HEK293 (cell line): ENCODE measurements around the gene TWIST2.

Experiments
- CTCF ChIA-PET: fragments of 350-600 bp; formaldehyde crosslinking; extraction: SDS; loops from one replicate; lab custom pipeline; 2021; ENCODE audit warnings: antibody characterized with exemption; lab: Yijun Ruan, JAX
- POLR2A ChIA-PET: fragments of 300-600 bp; formaldehyde crosslinking; extraction: SDS; loops from one replicate; lab custom pipeline; 2020; ENCODE audit warnings: antibody characterized with exemption, inconsistent platforms; lab: Yijun Ruan, JAX
- H3K27ac ChIP-seq: fragments of 200-500 bp; sonication (Bioruptor generic); 2 replicates; pipeline ENCODE4 v1.5.1; 2014; ENCODE audit warnings: low read depth, low read length, control low read depth, inconsistent platforms; ENCODE audit errors: extremely low read depth
- H3K36me3 ChIP-seq, 2 experiments: fragments of 200-500 bp in 1 of 2; sonication (Bioruptor generic) in 1 of 2; 1 replicate in 1 of 2; 2 replicates in 1 of 2; pipeline ENCODE4 v1.5.1; 2014 to 2017; ENCODE audit warnings: inconsistent platforms in 2 of 2, low read length in 2 of 2; ENCODE audit not compliant: control insufficient read depth in 2 of 2, insufficient read depth in 1 of 2
- H3K4me1 ChIP-seq: fragments of 200-500 bp; sonication (Bioruptor generic); 2 replicates; pipeline ENCODE4 v1.5.1; 2014; ENCODE audit warnings: mild to moderate bottlenecking, low read length, inconsistent platforms; ENCODE audit not compliant: control insufficient read depth, insufficient read depth
- H3K4me3 ChIP-seq: 2 replicates; pipeline ENCODE4 v1.5.1; 2011; ENCODE audit warnings: low read depth, mild to moderate bottlenecking, control low read depth, low read length, moderate library complexity
- H3K9me3 ChIP-seq: fragments of 200-500 bp; sonication (Bioruptor generic); 2 replicates; pipeline ENCODE4 v1.5.1; 2014; ENCODE audit warnings: low read depth, low read length, inconsistent platforms; ENCODE audit not compliant: control insufficient read depth, insufficient read depth
- ATF2 ChIP-seq: fragments of 450-650 bp; formaldehyde crosslinking; IDR thresholded peaks from 2 replicates; pipeline ENCODE4 v1.5.1; 2016; ENCODE audit warnings: missing biosample characterization, missing genetic modification characterization, low read depth
- BCL11B ChIP-seq: fragments of 450-650 bp; formaldehyde crosslinking; IDR thresholded peaks from 2 replicates; pipeline ENCODE4 v1.5.1; 2016; ENCODE audit warnings: low read depth, missing biosample characterization, missing genetic modification characterization
- EGR2 ChIP-seq: fragments of 450-650 bp; formaldehyde crosslinking; IDR thresholded peaks from 2 replicates; pipeline ENCODE4 v1.5.1; 2016; ENCODE audit warnings: low read depth, missing biosample characterization, missing genetic modification characterization
- HIC1 ChIP-seq: fragments of 450-650 bp; formaldehyde crosslinking; IDR thresholded peaks from 2 replicates; pipeline ENCODE4 v1.5.1; 2016; ENCODE audit warnings: missing biosample characterization, missing genetic modification characterization
- HOXC10 ChIP-seq: sonication (generic); formaldehyde crosslinking; IDR thresholded peaks from 2 replicates; pipeline ENCODE4 v1.8.1; 2023; ENCODE audit warnings: mild to moderate bottlenecking, missing genetic modification reagents
- MZF1 ChIP-seq: fragments of 450-650 bp; formaldehyde crosslinking; IDR thresholded peaks from 2 replicates; pipeline ENCODE4 v1.5.1; 2017; ENCODE audit warnings: missing biosample characterization, missing genetic modification characterization, borderline replicate concordance
- ZBTB8A ChIP-seq: fragments of 450-650 bp; formaldehyde crosslinking; IDR thresholded peaks from 2 replicates; pipeline ENCODE4 v1.5.1; 2016; ENCODE audit warnings: missing biosample characterization, missing genetic modification characterization
- ZEB2 ChIP-seq: fragments of 450-650 bp; formaldehyde crosslinking; IDR thresholded peaks from 2 replicates; pipeline ENCODE4 v1.5.1; 2016; ENCODE audit warnings: missing biosample characterization, missing genetic modification characterization
- ZFP3 ChIP-seq: fragments of 450-650 bp; formaldehyde crosslinking; IDR thresholded peaks from 2 replicates; pipeline ENCODE4 v1.5.1; 2016; ENCODE audit warnings: low read depth, missing biosample characterization, missing genetic modification characterization
- ZNF202 ChIP-seq: fragments of 450-650 bp; formaldehyde crosslinking; IDR thresholded peaks from 2 replicates; pipeline ENCODE4 v1.5.1; 2016; ENCODE audit warnings: missing biosample characterization, missing genetic modification characterization, borderline replicate concordance
- ZNF223 ChIP-seq: fragments of 450-650 bp; formaldehyde crosslinking; IDR thresholded peaks from 2 replicates; pipeline ENCODE4 v1.5.1; 2016; ENCODE audit warnings: missing biosample characterization, missing genetic modification characterization
- ZNF280C ChIP-seq: fragments of 450-650 bp; formaldehyde crosslinking; IDR thresholded peaks from 2 replicates; pipeline ENCODE4 v1.5.1; 2016; ENCODE audit warnings: missing biosample characterization, missing genetic modification characterization
- ZNF350 ChIP-seq: fragments of 450-650 bp; formaldehyde crosslinking; IDR thresholded peaks from 2 replicates; pipeline ENCODE4 v1.5.0; 2017; ENCODE audit warnings: missing biosample characterization, mild to moderate bottlenecking, missing genetic modification characterization
- ZNF544 ChIP-seq: fragments of 450-650 bp; formaldehyde crosslinking; IDR thresholded peaks from 2 replicates; pipeline ENCODE4 v1.5.0; 2017; ENCODE audit warnings: missing biosample characterization, missing genetic modification characterization
- ZNF596 ChIP-seq: fragments of 450-650 bp; IDR thresholded peaks from 2 replicates; pipeline ENCODE4 v1.5.0; 2018; ENCODE audit warnings: missing biosample characterization, mild to moderate bottlenecking, missing genetic modification characterization, moderate library complexity
- ZNF624 ChIP-seq: fragments of 450-650 bp; formaldehyde crosslinking; IDR thresholded peaks from 2 replicates; pipeline ENCODE4 v1.5.1; 2017; ENCODE audit warnings: missing biosample characterization, missing genetic modification characterization
- ZNF639 ChIP-seq: fragments of 450-650 bp; formaldehyde crosslinking; IDR thresholded peaks from 2 replicates; pipeline ENCODE4 v1.5.1; 2016; ENCODE audit warnings: missing biosample characterization, missing genetic modification characterization
- ZNF76 ChIP-seq: fragments of 450-650 bp; formaldehyde crosslinking; IDR thresholded peaks from 2 replicates; pipeline ENCODE4; 2016; ENCODE audit warnings: low read depth, missing biosample characterization, missing genetic modification characterization, borderline replicate concordance
- ZSCAN4 ChIP-seq: fragments of 450-650 bp; formaldehyde crosslinking; IDR thresholded peaks from 2 replicates; pipeline ENCODE4 v1.5.1; 2017; ENCODE audit warnings: missing biosample characterization, missing genetic modification characterization

Gene TWIST2

GRCh38 chr2:238870261-238870660 is 22.4 kb downstream of the TWIST2 start (continued):
- no peak for TF ChIP-seq HOXC10 (CRISPR knock-in tag)
- no peak for TF ChIP-seq EGR2 (tag by site-specific recombination)
- no peak for TF ChIP-seq ZNF223 (tag by site-specific recombination)
- no peak for TF ChIP-seq ZNF202 (tag by site-specific recombination)
- no peak for TF ChIP-seq ZSCAN4
- TF ChIP-seq ZNF596 (tag by site-specific recombination), result no peak
- TF ChIP-seq ATF2 (tag by site-specific recombination), result no peak

GRCh38 chr2:238872026-238872425 is 24.1 kb downstream of the TWIST2 start:
- ChIA-PET CTCF (no interaction called here), POLR2A (no interaction called here)
- Histone ChIP-seq H3K36me3 (no peaks in the 10 kb centered on the region; a peak in 1 of 3 replicates), H3K4me1 (no peaks in the 10 kb centered on the region), H3K4me3 (no peak overlapping the region), H3K27ac (no peak overlapping the region), H3K9me3 (no peaks in the 10 kb centered on the region)
- TF ChIP-seq ZNF544 (tag by site-specific recombination) (no peak), ZFP3 (no peak), BCL11B (tag by site-specific recombination) (no peak), ZBTB8A (tag by site-specific recombination) (no peak), ZEB2 (tag by site-specific recombination) (no peak), ZNF76 (tag by site-specific recombination) (no peak), ZNF350 (no peak), ZNF624 (no peak), ZNF639 (tag by site-specific recombination) (no peak), HIC1 (tag by site-specific recombination) (no peak), ZNF280C (tag by site-specific recombination) (no peak), MZF1 (tag by site-specific recombination) (no peak)
